ENCODE results near the gene FGF14.

DNA sequence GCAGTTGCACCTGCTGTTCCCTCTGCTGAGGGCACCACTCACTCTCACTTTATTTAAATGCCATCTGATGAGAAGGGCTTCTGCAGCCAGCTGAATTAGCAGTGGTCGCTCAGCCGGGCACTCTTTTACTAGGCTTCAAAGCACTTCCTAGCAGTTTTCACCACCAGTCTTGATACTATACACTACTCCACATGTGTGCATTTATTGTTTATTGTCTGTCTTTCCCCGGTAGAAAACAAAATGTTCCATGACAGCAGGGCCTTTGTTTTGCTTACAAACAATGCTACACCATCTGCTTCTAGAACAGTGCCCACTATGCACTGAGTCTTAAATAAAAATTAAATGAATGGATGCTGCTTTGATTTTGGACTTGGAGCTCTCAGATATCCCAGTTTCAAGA is 404.9 kb downstream of the FGF14 start:
- TF ChIP-seq, protein P1, sequence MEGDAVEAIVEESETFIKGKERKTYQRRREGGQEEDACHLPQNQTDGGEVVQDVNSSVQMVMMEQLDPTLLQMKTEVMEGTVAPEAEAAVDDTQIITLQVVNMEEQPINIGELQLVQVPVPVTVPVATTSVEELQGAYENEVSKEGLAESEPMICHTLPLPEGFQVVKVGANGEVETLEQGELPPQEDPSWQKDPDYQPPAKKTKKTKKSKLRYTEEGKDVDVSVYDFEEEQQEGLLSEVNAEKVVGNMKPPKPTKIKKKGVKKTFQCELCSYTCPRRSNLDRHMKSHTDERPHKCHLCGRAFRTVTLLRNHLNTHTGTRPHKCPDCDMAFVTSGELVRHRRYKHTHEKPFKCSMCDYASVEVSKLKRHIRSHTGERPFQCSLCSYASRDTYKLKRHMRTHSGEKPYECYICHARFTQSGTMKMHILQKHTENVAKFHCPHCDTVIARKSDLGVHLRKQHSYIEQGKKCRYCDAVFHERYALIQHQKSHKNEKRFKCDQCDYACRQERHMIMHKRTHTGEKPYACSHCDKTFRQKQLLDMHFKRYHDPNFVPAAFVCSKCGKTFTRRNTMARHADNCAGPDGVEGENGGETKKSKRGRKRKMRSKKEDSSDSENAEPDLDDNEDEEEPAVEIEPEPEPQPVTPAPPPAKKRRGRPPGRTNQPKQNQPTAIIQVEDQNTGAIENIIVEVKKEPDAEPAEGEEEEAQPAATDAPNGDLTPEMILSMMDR (IDR thresholded peaks at IDR 0.05; ENCODE audit: insufficient read depth, low read length, poor library complexity, severe bottlenecking): no peak
- no peak for TF ChIP-seq EZH2phosphoT487 (conservative IDR thresholded peaks at IDR 0.05; ENCODE audit: low read length)
